ENCODE results near the gene ATOSB.

DNA sequence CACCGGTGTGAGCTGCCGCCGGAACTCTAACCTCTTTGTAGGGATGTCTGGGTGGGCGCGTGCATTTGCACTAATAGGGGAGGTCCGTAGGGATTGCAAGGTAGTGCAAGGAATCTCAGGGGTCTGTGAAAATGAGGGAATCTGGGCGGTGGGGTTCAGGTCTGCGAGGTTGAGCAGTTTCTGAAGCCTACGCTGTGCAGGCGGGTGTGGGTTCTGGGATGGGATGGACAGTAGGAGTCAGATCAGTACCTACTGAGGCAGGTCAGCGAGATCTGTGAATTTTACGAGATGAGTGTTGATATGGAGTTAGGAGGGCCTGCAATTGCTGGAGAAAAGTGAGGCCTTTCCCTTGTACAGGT, 856 bp upstream of the ATOSB start:
- TF ChIP-seq, protein P1, sequence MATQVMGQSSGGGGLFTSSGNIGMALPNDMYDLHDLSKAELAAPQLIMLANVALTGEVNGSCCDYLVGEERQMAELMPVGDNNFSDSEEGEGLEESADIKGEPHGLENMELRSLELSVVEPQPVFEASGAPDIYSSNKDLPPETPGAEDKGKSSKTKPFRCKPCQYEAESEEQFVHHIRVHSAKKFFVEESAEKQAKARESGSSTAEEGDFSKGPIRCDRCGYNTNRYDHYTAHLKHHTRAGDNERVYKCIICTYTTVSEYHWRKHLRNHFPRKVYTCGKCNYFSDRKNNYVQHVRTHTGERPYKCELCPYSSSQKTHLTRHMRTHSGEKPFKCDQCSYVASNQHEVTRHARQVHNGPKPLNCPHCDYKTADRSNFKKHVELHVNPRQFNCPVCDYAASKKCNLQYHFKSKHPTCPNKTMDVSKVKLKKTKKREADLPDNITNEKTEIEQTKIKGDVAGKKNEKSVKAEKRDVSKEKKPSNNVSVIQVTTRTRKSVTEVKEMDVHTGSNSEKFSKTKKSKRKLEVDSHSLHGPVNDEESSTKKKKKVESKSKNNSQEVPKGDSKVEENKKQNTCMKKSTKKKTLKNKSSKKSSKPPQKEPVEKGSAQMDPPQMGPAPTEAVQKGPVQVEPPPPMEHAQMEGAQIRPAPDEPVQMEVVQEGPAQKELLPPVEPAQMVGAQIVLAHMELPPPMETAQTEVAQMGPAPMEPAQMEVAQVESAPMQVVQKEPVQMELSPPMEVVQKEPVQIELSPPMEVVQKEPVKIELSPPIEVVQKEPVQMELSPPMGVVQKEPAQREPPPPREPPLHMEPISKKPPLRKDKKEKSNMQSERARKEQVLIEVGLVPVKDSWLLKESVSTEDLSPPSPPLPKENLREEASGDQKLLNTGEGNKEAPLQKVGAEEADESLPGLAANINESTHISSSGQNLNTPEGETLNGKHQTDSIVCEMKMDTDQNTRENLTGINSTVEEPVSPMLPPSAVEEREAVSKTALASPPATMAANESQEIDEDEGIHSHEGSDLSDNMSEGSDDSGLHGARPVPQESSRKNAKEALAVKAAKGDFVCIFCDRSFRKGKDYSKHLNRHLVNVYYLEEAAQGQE (IDR thresholded peaks at IDR 0.05; ENCODE audit: unreplicated experiment): no peak
- TF ChIP-seq, protein P2, sequence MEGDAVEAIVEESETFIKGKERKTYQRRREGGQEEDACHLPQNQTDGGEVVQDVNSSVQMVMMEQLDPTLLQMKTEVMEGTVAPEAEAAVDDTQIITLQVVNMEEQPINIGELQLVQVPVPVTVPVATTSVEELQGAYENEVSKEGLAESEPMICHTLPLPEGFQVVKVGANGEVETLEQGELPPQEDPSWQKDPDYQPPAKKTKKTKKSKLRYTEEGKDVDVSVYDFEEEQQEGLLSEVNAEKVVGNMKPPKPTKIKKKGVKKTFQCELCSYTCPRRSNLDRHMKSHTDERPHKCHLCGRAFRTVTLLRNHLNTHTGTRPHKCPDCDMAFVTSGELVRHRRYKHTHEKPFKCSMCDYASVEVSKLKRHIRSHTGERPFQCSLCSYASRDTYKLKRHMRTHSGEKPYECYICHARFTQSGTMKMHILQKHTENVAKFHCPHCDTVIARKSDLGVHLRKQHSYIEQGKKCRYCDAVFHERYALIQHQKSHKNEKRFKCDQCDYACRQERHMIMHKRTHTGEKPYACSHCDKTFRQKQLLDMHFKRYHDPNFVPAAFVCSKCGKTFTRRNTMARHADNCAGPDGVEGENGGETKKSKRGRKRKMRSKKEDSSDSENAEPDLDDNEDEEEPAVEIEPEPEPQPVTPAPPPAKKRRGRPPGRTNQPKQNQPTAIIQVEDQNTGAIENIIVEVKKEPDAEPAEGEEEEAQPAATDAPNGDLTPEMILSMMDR (conservative IDR thresholded peaks at IDR 0.05; ENCODE audit: low read depth in 2 of 2): no peak
- no peak for TF ChIP-seq EZH2 (IDR thresholded peaks at IDR 0.05; ENCODE audit: low read depth, unreplicated experiment)

All from GM23338 (cell line).